ENCODE results near the gene PDE1A. TPM values are rescaled to one million over a fixed set of nuclear protein-coding genes. Genes with fewer than 3 reads are reported as not detected.

Gene PDE1A
- polyA plus RNA-seq, 2 of the 4 experiments (the other 2 are of a cell fraction) = 0.28 to 3.2 TPM

GRCh38 chr2:182368446-182368845, 58.4 kb downstream of the PDE1A start (continued):
- TF ChIP-seq USF2 (IDR thresholded peaks at IDR 0.05) (no peak), POLR2AphosphoS2 (conservative IDR thresholded peaks at IDR 0.05; ENCODE audit: low read length) (no peak)
- TF ChIP-seq, protein P1, sequence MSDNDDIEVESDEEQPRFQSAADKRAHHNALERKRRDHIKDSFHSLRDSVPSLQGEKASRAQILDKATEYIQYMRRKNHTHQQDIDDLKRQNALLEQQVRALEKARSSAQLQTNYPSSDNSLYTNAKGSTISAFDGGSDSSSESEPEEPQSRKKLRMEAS (IDR thresholded peaks at IDR 0.05) = no peak

- ChIA-PET CTCF (no interaction called here), POLR2A (no interaction called here)
These were observed 59.4 kb downstream of the PDE1A start for GRCh38 chr2:182367401-182367800.

GRCh38 chr2:182366628-182367027, 60.2 kb downstream of the PDE1A start:
- CTCF ChIA-PET = no interaction called here
- no peaks in the 10 kb centered on the region for H3K9me3 ChIP-seq
- peak; percentile 86 to 91 for ATAC-seq
- H3K27ac ChIP-seq = peak overlapping the region; percentile 3 to 65; a peak in 4 of 6 replicates
- peaks cover 42% of the 10 kb centered on the region for H3K4me1 ChIP-seq
- H3K4me2 ChIP-seq = peak overlapping the region; percentile 45
- DNase-seq (ENCODE audit: low read depth in 1 of 2, low spot score in 1 of 2) = peak in 1 of 2 experiments; percentile 88
- 3% methylated on average over 4 of the region's 4 CpGs for WGBS (ENCODE audit: missing lambda C conversion rate)
- FAIRE-seq = no peak
- POLR2A ChIA-PET = no interaction called here
- no peak overlapping the region for H3K4me3 ChIP-seq
- TF ChIP-seq ZFP36 (IDR thresholded peaks at IDR 0.05; ENCODE audit: borderline replicate concordance, partially characterized antibody) (no peak), NR3C1 (IDR thresholded peaks at IDR 0.05) (no peak), CBX8 (IDR thresholded peaks at IDR 0.05) (no peak), FOSB (CRISPR knock-in tag; IDR thresholded peaks at IDR 0.05) (no peak), EP300 (IDR thresholded peaks at IDR 0.05) (peak; percentile 79 to 86; a peak in 4 of 5 replicates), HEYL (CRISPR knock-in tag; IDR thresholded peaks at IDR 0.05) (no peak), NFE2L2 (conservative IDR thresholded peaks at IDR 0.05; ENCODE audit: low read length) (no peak), BHLHE40 (IDR thresholded peaks at IDR 0.05; ENCODE audit: low read depth, low read length) (no peak), POLR2A (IDR thresholded peaks at IDR 0.05; ENCODE audit: low read length) (no peak), EHMT2 (IDR thresholded peaks at IDR 0.05; ENCODE audit: low read depth) (no peak), SREBF2 (IDR thresholded peaks at IDR 0.05) (no peak), MAZ (IDR thresholded peaks at IDR 0.05; ENCODE audit: borderline replicate concordance, low read depth, low read length) (no peak), ZSCAN20 (CRISPR knock-in tag; IDR thresholded peaks at IDR 0.05) (no peak)
- TF ChIP-seq, protein P2, sequence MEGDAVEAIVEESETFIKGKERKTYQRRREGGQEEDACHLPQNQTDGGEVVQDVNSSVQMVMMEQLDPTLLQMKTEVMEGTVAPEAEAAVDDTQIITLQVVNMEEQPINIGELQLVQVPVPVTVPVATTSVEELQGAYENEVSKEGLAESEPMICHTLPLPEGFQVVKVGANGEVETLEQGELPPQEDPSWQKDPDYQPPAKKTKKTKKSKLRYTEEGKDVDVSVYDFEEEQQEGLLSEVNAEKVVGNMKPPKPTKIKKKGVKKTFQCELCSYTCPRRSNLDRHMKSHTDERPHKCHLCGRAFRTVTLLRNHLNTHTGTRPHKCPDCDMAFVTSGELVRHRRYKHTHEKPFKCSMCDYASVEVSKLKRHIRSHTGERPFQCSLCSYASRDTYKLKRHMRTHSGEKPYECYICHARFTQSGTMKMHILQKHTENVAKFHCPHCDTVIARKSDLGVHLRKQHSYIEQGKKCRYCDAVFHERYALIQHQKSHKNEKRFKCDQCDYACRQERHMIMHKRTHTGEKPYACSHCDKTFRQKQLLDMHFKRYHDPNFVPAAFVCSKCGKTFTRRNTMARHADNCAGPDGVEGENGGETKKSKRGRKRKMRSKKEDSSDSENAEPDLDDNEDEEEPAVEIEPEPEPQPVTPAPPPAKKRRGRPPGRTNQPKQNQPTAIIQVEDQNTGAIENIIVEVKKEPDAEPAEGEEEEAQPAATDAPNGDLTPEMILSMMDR (IDR thresholded peaks at IDR 0.05) = no peak
- TF ChIP-seq, protein P1 (IDR thresholded peaks at IDR 0.05) = no peak
- TF ChIP-seq, protein P3, sequence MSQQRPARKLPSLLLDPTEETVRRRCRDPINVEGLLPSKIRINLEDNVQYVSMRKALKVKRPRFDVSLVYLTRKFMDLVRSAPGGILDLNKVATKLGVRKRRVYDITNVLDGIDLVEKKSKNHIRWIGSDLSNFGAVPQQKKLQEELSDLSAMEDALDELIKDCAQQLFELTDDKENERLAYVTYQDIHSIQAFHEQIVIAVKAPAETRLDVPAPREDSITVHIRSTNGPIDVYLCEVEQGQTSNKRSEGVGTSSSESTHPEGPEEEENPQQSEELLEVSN (IDR thresholded peaks at IDR 0.05; ENCODE audit: borderline replicate concordance, low read depth) = no peak
- TF ChIP-seq, protein P4, sequence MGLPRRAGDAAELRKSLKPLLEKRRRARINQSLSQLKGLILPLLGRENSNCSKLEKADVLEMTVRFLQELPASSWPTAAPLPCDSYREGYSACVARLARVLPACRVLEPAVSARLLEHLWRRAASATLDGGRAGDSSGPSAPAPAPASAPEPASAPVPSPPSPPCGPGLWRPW (IDR thresholded peaks at IDR 0.05) = peak; percentile 84

More at GRCh38 chr2:182367401-182367800, 59.4 kb downstream of the PDE1A start:
- Histone ChIP-seq H3K4me3 (no peak overlapping the region), H3K9me3 (no peaks in the 10 kb centered on the region), H3K4me2 (peak overlapping the region; percentile 45; the same call in 2 of the 3 replicates), H3K4me1 (peaks cover 46% of the 10 kb centered on the region), H3K27ac (peak overlapping the region in 1 of 2 experiments; percentile 64; a peak in 3 of 6 replicates)
- no peak for DNase-seq (ENCODE audit: low read depth in 1 of 2, low spot score in 1 of 2)
- TF ChIP-seq ESRRA (IDR thresholded peaks at IDR 0.05; ENCODE audit: borderline replicate concordance, low read length) = no peak
- no peak for TF ChIP-seq REST (IDR thresholded peaks at IDR 0.05)
- no peak for TF ChIP-seq HEYL (CRISPR knock-in tag; IDR thresholded peaks at IDR 0.05)
- TF ChIP-seq, protein P3 (IDR thresholded peaks at IDR 0.05; ENCODE audit: borderline replicate concordance, low read depth) = no peak
- no peak for TF ChIP-seq ZFP36 (IDR thresholded peaks at IDR 0.05; ENCODE audit: borderline replicate concordance, partially characterized antibody)
- TF ChIP-seq MYC (IDR thresholded peaks at IDR 0.05; ENCODE audit: borderline replicate concordance, low read length) = no peak
- no peak for TF ChIP-seq TP53 (CRISPR knock-in tag; IDR thresholded peaks at IDR 0.05)
- TF ChIP-seq RARB (CRISPR knock-in tag; IDR thresholded peaks at IDR 0.05) = no peak
- no peak for TF ChIP-seq CHD2 (IDR thresholded peaks at IDR 0.05; ENCODE audit: low read length, partially characterized antibody)
- TF ChIP-seq HDAC2 (IDR thresholded peaks at IDR 0.05) = no peak
- WGBS (ENCODE audit: missing lambda C conversion rate) = 82% methylated on average over 2 of the region's 2 CpGs
- no peak for ATAC-seq
- FAIRE-seq = no peak

Measured in A549 (cell line).